ENCODE data around the gene NOP56.

Gene NOP56, protein sequence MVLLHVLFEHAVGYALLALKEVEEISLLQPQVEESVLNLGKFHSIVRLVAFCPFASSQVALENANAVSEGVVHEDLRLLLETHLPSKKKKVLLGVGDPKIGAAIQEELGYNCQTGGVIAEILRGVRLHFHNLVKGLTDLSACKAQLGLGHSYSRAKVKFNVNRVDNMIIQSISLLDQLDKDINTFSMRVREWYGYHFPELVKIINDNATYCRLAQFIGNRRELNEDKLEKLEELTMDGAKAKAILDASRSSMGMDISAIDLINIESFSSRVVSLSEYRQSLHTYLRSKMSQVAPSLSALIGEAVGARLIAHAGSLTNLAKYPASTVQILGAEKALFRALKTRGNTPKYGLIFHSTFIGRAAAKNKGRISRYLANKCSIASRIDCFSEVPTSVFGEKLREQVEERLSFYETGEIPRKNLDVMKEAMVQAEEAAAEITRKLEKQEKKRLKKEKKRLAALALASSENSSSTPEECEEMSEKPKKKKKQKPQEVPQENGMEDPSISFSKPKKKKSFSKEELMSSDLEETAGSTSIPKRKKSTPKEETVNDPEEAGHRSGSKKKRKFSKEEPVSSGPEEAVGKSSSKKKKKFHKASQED

DNA sequence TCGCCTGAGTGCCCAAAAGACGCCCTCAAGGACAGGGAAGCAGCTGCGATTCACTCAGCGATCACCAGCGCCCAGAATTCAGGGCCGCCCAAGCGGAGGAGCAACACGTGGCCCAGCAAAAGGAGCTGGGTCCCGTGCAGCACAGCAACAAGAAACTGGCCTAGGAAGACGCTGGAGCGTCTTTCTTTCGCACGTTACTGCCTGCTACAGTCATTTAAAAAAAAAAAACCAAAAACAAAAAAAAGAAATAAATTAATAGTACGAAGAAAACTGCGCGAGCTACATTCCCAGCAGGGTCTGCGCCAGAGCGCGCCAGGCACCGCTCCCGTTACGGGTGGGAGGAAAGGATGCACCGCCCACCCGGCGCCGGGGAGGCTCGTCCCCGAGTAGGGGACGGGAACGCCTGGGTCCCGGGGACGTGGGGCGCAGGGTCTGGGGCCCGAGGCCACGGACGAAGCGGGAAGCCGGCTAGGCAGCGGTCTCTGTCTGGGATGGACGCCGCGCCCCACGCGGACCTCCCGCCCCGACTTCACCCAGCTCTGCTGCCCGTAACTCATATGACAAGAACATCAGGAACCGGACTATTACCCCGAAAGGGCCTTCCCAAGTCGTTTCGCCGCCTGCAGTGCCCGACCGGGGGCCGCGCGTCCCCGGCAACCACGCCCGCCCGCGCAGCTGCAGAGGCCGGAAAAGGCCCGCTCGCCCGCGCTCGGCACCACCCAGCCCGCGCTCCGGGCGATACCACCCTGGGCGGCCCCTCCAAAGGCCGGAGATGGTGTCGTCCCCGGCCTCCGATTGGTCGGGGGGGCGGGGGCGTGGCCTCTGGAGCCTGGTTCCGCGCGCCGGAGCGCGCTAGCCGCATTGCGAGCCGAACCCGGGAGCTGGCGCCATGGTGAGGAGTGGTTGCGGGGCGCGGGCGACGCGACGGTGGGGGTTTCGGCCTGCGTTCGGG, at the start of gene NOP56:
NOP56 (plus strand) TSS at position 861 of the 952 bp plus-strand sequence; CDS start at position 890, 29 bp downstream.
- peak; percentile 56 for DNase-seq (ENCODE audit: low read depth, low spot score)

DNA sequence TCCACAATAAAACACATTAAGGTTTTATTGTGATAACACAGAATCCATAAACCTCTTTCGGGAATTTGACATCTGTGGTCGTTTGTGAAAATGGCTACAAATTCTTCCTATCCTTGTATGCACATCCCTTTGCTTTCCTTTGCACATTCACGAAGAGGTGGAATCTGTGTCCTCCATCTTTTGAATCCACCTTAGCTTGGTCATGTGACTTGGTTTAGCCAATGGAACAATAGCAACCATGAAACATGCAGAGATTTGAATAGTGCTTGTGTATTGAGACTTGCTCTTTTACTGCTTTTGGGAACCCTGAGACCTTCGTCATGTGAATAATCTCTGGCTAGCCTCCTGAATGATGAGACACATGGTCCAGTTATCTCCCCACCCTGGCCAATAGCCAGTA, 49.7 kb upstream of the NOP56 start:
- no peak for DNase-seq (ENCODE audit: low read depth, low spot score)

DNA sequence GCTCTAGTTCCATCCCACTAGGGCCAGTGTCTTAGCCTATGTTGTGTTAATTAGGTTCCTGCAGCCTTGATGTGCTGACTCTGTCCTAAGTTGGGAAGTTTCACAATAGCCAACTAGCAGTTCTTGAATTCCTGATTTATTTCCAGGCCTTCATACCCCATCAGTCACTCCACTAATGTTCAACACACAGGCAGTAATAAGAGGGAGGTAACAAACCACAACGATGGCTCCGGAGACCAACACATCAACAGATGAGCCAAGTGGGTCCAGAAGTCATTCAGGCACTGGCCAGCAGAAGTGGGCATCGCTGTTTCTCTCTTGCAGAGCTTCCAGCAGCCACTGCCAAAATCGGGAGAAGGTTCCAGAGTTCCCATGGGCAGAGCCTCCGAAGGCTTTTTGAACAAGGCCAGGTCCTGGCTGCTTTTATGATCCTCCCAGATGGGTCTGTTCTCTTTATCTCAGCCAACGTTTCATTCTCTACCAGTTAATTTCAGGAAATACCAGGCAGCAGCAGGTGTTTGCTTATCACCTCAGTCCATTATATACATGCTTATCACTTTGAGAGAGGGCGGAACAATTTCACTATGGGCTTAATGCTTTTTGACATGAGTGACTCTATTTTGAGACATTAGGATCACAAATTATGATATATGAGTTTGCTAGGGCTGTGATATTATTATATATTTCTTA, 48.5 kb upstream of the NOP56 start:
- DNase-seq (ENCODE audit: low read depth, low spot score), result no peak

DNA sequence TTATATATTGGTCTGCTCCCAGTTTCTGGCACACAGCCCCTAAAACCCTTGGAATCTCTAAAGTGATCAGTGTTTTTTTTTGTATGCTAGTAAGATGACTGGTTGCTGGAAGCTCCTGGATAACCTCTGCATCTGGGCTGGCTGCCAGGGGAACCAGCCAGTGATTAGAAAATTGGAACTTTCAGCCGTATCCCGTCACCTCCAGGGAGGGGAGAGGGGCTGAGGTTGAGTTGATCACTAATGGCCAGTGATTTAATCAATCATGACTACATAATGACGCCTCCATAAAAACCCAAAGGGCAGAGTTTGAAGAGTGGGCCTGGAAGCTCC, 48.0 kb upstream of the NOP56 start:
- DNase-seq (ENCODE audit: low read depth, low spot score), result no peak

DNA sequence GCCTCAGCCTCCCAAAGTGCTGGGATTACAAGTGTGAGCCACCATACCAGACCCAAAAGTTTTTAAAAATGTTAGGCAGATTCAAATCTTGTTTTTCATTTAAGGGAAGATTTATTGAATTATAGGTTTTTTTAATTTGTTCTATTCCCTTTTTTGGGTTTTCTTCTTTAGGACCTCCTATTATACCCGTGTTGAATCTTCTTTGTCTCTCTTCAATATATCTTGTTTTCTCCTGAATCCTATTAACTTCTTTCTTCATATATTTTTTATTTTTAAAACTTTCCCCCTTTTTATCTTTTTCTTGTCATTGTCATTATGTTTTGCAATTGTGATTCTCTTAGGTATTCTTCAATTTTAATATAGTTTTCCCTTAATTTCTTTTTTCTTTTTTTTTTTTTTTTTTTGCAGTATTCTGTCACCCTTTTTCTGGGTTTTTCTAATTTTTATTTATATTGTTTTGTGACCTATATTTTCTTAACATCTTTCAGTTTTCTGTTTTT, 45.9 kb upstream of the NOP56 start:
- DNase-seq (ENCODE audit: low read depth, low spot score), result no peak

DNA sequence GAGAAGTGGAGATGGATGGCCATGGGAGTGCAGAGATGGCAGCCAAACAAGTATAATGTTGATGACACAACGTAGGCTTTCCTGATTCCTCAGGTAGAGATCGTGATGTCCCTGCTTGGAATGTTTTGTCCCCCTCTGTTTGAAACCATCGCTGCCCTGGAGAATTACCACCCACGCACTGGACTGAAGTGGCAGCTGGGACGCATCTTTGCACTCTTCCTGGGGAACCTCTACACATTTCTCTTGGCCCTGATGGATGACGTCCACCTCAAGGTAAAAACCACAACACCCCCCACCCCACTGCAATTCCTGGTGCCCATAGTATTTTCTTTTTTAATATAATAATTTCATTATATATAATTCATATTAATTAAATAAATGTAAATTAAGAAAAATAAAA, 42.1 kb upstream of the NOP56 start:
- DNase-seq (ENCODE audit: low read depth, low spot score), result no peak

DNA sequence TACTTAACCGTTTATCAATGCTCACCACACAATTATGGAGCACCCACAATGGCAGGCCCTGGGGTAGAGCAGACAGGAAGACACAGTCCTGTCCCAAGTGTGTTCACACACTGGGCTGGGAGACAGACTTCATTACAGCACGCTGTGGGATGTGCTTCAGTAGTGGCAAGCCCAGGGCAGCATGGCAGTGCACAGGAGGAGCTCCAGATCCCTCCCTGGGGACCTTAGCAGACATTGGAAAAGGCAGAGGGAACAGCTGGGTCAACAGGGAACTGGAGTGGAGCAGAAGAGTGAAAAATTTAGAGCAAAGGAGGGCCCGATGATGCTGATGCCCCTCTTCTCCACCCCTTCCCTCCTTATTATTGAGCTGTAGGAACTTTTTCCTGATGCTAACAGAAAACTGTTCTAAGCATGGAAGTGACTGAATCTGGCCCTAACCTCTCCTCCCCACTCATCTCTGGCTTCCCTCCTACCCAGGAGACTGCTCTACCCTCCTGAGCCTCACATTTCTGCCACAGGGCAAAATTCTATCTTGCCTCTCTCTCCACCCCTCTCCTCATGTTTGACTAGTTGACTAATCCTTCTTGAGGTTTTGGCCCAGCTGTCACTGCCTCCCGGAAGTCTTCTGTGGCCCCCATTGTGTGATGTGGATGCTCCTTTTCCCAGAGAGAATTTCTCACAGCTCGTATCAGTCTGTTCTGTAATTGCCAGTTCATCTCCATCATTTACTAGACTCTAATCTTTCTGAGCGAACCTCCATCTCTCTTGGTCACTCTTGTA, 41.3 kb upstream of the NOP56 start:
- DNase-seq (ENCODE audit: low read depth, low spot score), result no peak

DNA sequence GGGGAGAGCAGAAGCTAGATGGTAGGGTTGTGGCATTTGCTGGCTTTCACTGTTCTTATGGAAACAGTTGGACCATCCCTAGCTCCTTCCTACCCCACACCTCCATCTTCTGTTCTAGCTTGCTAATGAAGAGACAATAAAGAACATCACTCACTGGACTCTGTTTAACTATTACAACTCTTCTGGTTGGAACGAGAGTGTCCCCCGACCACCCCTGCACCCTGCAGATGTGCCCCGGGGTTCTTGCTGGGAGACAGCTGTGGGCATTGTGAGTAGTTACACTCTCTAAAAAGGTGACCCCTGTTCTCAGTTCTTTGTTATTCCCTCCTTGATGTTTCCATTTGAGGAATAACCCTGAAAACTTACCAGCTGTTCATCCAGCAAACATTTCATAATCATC, 40.4 kb upstream of the NOP56 start:
- DNase-seq (ENCODE audit: low read depth, low spot score), result no peak

DNA sequence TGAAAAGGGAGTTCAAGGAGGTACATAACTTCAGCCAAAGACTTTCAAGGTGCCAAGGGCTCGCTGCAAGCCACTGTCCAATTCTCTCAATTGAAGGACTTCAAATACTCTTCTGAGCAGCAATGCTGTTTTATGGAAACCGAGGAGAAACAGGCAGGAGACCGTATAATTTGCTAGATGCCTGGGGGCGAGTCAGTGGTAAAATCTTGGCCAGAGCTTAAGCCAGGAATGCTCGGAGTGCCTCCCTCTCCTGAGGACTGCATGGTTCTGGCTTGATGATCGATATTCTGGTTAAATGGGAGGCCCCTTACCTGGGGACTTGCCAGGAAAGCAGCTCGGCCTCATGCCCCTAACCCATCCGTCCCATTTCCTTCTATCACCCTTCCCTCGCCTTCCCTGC, 35.8 kb upstream of the NOP56 start:
- no peak for DNase-seq (ENCODE audit: low read depth, low spot score)

DNA sequence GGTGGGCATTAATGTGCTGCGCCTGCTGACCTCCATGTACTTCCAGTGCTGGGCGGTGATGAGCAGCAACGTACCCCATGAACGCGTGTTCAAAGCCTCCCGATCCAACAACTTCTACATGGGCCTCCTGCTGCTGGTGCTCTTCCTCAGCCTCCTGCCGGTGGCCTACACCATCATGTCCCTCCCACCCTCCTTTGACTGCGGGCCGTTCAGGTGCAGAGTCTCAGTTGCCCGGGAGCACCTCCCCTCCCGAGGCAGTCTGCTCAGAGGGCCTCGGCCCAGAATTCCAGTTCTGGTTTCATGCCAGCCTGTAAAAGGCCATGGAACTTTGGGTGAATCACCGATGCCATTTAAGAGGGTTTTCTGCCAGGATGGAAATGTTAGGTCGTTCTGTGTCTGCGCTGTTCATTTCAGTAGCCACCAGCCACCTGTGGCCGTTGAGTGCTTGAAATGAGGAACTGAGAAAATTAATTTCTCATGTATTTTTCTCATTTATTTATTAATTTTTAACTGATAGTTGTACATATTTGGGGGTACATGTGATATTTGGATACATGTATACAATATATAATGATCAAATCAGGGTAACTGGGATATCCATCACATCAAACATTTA, 35.2 kb upstream of the NOP56 start:
- no peak for DNase-seq (ENCODE audit: low read depth, low spot score)

DNA sequence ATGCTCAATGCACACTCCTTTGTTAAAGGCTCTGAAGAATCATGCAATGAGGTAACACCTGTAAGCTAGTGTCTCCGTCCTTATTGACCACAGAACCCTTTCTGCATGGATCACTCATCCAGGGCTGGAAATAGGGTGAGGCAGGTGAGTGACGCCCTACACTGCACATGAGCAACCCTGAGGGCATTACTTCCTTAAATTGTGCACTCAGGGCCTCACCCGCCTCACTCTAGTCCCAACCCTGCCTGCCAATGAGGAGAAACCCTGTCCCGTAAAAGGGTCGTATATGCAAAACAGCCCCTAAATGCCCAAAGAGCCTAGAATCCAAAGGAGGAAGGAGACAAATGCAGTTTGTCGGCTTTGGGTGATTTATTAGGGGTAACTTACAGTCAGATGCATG, 33.6 kb upstream of the NOP56 start:
- no peak for DNase-seq (ENCODE audit: low read depth, low spot score)

DNA sequence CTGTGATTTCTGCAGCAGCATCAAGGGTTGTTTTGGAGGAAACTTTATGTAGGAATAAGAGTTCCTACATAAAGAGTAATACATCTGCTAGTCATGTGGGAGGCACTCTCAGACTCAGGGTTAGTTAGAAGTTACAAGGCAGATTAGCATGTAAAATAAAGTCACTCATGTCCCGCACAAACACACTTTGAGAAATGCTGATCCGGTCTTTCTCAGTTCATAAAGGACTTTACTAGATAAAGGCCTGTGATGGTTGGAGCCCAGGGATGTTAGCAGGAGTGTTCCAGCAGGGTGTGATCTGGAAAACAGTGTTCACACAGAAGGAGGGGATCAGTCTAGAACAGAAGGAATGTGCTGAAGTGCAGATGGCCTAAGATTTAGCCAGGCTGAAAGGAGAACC, 33.1 kb upstream of the NOP56 start:
- DNase-seq (ENCODE audit: low read depth, low spot score), result no peak

DNA sequence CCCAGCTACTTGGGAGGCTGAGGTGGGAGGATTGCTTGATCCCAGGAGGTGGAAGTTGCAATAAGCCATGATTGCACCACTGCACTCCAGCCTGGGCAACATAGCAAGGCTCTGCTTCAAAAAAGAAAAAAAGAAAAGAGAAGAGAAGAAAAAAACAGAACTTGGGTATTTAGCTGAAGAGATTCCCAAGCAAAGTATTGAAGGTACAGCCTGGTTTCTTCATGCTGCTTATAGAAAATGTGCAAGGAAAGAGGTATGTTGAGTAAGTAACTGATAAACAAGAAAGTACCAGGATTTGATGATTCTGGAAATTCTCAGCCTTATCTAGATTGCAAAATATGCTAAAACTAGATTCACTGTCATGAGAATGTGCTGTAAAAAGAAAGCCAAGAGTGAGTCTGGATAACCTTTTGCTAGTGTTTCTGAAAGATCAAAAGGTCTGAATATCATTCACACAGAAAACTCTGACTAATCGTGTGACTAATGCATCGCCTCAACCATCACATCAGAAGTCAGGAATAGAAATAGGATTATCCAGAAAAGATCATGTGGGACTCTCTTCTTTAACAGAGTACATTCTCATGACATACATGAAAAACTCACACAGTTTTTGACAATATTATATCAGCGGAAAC, 32.4 kb upstream of the NOP56 start:
- no peak for DNase-seq (ENCODE audit: low read depth, low spot score)

DNA sequence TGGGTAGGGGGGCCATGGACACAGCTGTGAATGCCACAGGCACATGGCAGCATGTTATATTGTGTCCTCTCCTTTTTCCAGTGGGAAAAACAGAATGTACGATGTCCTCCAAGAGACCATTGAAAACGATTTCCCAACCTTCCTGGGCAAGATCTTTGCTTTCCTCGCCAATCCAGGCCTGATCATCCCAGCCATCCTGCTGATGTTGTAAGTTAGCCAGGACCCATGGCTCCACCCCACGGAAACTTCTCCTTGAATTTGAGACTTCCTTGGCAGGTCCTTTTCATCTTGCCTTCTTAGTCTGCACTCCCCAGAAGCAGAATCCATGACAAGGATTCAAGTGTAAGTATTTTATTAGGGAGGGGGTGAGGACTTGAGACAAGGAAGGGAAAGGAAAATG, 28.2 kb upstream of the NOP56 start:
- DNase-seq (ENCODE audit: low read depth, low spot score), result no peak

DNA sequence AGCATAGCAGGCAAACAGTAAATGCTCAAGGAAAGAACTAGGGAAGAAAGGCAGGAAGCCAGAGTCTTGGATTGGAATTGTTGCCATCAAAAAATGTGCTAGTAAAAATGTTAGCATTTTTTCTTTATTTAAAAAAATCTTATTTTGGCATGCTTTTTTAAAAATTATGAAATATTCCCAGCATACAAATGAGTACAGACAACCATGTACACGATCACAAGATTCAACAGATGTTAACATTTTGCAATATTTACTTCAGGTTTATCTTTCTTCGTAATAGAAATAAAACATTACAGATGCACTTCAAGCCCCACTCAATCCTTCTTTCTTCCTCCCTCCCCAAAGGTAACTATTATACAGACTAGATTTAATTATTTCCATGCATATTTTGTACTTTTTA, 27.4 kb upstream of the NOP56 start:
- DNase-seq (ENCODE audit: low read depth, low spot score), result no peak

DNA sequence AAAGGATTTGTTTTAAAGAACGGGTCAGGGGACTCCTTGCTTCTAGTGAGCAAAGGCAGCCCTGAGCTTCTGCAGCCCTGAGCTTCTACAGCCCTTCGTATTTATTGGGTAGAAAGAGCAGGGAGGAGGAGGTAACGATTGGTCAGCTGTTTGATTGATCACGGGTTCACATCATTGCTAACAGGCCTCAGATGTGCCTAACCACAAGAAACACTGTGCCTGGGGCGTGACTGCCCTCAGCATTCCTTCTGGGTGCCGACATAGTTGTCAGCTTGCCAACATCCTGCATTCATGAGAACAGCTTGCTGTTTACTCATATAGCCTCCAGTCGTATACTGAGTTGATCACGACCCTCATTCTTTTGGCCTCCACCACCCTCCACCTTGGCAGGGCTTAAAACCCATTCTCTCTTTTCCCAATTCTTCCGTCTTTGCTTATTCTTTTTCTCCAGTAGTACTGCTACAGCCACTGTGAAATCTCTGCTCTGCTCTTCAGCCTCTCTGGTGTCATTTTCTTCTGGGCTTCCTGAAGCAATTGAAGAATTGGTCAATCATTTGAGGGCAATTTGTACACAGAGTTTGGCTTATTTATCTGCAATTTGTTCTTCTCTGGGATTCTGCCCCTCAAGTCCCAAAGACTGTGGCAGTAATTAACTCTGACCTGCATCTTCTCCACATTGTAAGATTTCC, 25.4 kb upstream of the NOP56 start:
- DNase-seq (ENCODE audit: low read depth, low spot score), result no peak

DNA sequence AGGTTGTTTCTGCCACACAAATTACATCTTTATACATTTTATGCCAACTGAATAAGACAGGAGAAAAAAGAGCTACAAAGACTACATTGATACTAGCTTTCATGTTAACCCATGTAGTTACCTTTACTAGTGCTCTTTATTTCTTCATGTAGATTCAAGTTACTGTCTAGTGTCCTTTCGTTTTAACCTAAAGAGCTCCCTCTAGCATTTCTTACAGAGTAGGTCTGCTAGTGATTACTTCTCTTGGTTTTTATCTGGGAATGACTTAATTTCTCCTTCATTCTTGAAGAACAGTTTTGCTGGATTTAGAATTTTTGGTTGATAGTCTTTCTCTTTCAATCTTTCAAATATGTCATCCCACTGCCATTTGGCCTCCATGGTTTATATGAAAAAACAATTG, 21.2 kb upstream of the NOP56 start:
- no peak for DNase-seq (ENCODE audit: low read depth, low spot score)

DNA sequence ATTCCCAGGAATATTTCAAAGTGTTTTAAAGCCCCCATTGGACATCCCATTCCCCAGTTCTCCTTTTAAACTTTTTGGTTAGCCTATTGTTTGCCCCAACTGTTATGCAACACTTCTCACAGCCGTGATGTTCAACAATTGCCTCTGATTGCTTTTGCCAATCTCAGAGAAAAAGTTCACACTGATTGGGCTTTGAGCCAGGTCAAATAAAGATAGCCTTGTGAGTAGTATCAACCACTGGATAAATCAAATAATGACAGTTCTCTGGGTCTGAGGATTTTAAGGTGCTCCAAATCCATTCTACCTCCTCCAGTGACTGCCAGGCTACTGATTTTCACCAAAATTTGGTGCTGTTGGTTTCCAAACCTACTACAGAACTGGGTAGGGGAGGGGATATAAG, 19.1 kb upstream of the NOP56 start:
- no peak for DNase-seq (ENCODE audit: low read depth, low spot score)

DNA sequence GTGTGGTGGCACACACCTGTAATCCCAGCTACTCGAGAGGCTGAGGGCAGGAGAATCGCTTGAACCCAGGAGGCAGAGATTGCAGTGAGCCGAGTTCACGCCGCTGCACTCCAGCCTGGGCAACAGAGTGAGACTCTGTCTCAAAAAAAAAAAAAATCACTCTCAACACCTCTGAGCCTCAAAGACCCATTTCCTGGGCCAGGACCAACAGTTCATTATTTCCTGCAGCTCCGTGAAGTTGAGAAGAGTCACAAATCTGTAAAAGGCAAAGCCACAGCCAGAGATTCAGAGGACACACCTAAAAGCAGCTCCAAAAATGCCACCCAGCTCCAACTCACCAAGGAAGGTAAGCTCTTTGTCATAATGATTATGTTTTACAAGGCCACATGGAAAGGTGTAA, 15.2 kb upstream of the NOP56 start:
- no peak for DNase-seq (ENCODE audit: low read depth, low spot score)

All from brain pericyte (primary cell).